ENCODE measurements around the gene PPP2R5A. TPM values are rescaled to one million over a fixed set of nuclear protein-coding genes. Genes with fewer than 3 reads are reported as not detected.

The PPP2R5A gene
- total RNA-seq: 10 to 100 TPM; 38.5 to 48.0 (median 41.7) TPM

- Histone ChIP-seq H3K27ac (peak within 1 kb of the TSS; percentile 98 to 99 (median 98)), H3K9me3 (no peaks in the 10 kb centered on the region), H3K36me3 (no peaks in the 10 kb centered on the region), H3K27me3 (no peaks in the 10 kb centered on the region), H3K4me3 (peak within 1 kb of the TSS; percentile 80 to 98 (median 85)), H3K4me1 (peaks cover 0 to 42% (median 24%) of the 10 kb centered on the region in 4 donors)
- TF ChIP-seq EP300 (IDR thresholded peaks at IDR 0.05) (peak; percentile 87 to 98), CTCF (IDR thresholded peaks at IDR 0.05) (peak in 3 of 5 experiments; percentile 2 to 30 (median 28)), POLR2A (IDR thresholded peaks at IDR 0.05) (peak; percentile 88 to 94)
- peak; percentile 96 to 97 for DNase-seq (ENCODE audit: low spot score in 2 of 2)
- WGBS, 2 donors: 0 to 1% methylated on average over 31 to 54 of the region's 92 CpGs
Observed at GRCh38 chr1:212284744-212285684, at the start of gene PPP2R5A. TSS of gene PPP2R5A (plus strand) at chr1:212285410. CDS start at chr1:212286111, 701 bp downstream.

GRCh38 chr1:212235857-212236256, 49.4 kb upstream of the PPP2R5A start:
- Histone ChIP-seq H3K27ac (no peak overlapping the region), H3K4me3 (no peak overlapping the region), H3K4me1 (peaks cover 0 to 12% (median 5%) of the 10 kb centered on the region in 4 donors), H3K36me3 (no peaks in the 10 kb centered on the region), H3K27me3 (no peaks in the 10 kb centered on the region), H3K9me3 (no peaks in the 10 kb centered on the region)
- 73 to 75% methylated on average over 5 of the region's 5 CpGs for WGBS, 2 donors
- DNase-seq (ENCODE audit: low spot score in 2 of 2): no peak
- TF ChIP-seq POLR2A (IDR thresholded peaks at IDR 0.05): no peak
- no peak for TF ChIP-seq CTCF (IDR thresholded peaks at IDR 0.05)
- no peak for TF ChIP-seq EP300 (IDR thresholded peaks at IDR 0.05)

GRCh38 chr1:212236664-212237220, 48.5 kb upstream of the PPP2R5A start:
- peaks cover 0 to 12% (median 5%) of the 10 kb centered on the region in 4 donors for H3K4me1 ChIP-seq
- no peaks in the 10 kb centered on the region for H3K36me3 ChIP-seq
- H3K9me3 ChIP-seq: no peaks in the 10 kb centered on the region
- 80 to 89% methylated on average over 3 of the region's 3 CpGs for WGBS, 2 donors
- no peak overlapping the region for H3K27ac ChIP-seq
- H3K4me3 ChIP-seq: no peak overlapping the region
- H3K27me3 ChIP-seq: no peaks in the 10 kb centered on the region
- TF ChIP-seq EP300 (IDR thresholded peaks at IDR 0.05): no peak
- TF ChIP-seq POLR2A (IDR thresholded peaks at IDR 0.05): no peak
- DNase-seq (ENCODE audit: low spot score in 2 of 2): no peak

GRCh38 chr1:212237651-212238050, 47.6 kb upstream of the PPP2R5A start:
- Histone ChIP-seq H3K9me3 (no peaks in the 10 kb centered on the region), H3K27me3 (no peaks in the 10 kb centered on the region), H3K4me3 (no peak overlapping the region), H3K4me1 (peaks cover 0 to 17% (median 5%) of the 10 kb centered on the region in 4 donors), H3K36me3 (no peaks in the 10 kb centered on the region), H3K27ac (no peak overlapping the region)
- no peak for TF ChIP-seq POLR2A (IDR thresholded peaks at IDR 0.05)
- TF ChIP-seq EP300 (IDR thresholded peaks at IDR 0.05): no peak
- no peak for TF ChIP-seq CTCF (IDR thresholded peaks at IDR 0.05)
- no peak for DNase-seq (ENCODE audit: low spot score in 2 of 2)

- WGBS, 2 donors: 37 to 64% methylated on average over 2 to 4 of the region's 4 CpGs
- H3K4me1 ChIP-seq: peaks cover 0 to 17% (median 5%) of the 10 kb centered on the region in 4 donors
- no peak overlapping the region for H3K27ac ChIP-seq
Observed at GRCh38 chr1:212238552-212238951, 46.7 kb upstream of the PPP2R5A start.

More at GRCh38 chr1:212238552-212238951, 46.7 kb upstream of the PPP2R5A start:
- Histone ChIP-seq H3K9me3 (no peaks in the 10 kb centered on the region), H3K4me3 (no peak overlapping the region), H3K36me3 (no peaks in the 10 kb centered on the region), H3K27me3 (no peaks in the 10 kb centered on the region)
- TF ChIP-seq CTCF (IDR thresholded peaks at IDR 0.05) (no peak), EP300 (IDR thresholded peaks at IDR 0.05) (no peak), POLR2A (IDR thresholded peaks at IDR 0.05) (no peak)
- no peak for DNase-seq (ENCODE audit: low spot score in 2 of 2)

All from tibial nerve (tissue), 4 donors.